GM18519 (cell line): Measurements from ENCODE around the gene NEDD4.
"Not testable (repeated sequence)": the region's sequence is repeated elsewhere in the genome, so short reads cannot be mapped to it uniquely, and the experiment has no call there.

Source experiments
- ATAC-seq: cut with Tn5 transposase; IDR thresholded peaks from one replicate; pipeline ENCODE4 v1.9.1; 2021; ENCODE audit warnings: mild to moderate bottlenecking, moderate library complexity; ENCODE audit not compliant: unreplicated experiment, low FRiP score

Gene NEDD4

DNA sequence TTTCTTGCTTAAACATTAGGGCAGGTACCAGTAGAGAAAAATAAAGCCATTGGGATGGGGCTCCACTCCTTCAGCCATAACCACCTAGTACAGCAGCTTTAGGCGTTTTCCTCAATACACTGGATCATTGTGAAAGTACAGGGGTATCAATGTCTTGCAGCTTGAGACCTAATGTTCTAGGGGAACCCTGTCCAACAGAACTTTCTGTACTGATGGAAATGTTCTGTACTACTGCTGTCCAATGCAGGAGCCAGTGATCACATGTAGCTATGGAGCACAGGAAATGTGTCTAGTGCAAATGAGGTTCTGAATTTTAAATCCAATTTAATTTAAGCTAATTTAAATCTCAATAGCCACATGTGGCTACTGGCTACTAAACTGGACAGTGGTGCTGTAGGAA lies 93.9 kb downstream of the NEDD4 start:
- no peak for ATAC-seq

GRCh38 chr15:55897560-55898336 lies 95.7 kb downstream of the NEDD4 start:
- ATAC-seq = no peak

DNA sequence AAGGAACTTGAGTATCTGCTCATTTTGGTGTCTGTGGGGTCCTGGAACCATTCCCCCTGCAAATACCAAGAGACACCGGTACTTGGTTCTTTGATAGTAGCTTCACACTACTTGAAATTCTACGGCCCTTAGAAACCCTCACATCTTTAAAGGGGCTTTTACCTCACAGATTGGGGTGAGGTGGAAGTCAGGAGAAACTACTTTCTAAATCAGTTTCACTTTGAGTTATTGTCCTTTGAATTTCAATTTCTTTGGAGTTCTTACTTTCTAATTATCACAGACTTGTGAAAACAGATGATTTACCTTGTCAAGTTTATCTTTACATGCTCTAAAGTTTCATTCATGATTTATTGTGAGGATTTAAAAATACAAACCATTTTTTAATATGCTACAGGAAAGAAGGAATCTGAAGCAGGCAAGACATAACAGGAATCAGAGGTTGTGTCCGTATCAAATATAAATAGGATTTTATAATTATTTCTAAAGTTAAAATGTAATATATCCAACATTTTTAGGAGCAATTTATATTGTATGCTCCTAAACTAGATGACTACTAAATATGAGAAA lies 98.9 kb downstream of the NEDD4 start:
- ATAC-seq = no peak

DNA sequence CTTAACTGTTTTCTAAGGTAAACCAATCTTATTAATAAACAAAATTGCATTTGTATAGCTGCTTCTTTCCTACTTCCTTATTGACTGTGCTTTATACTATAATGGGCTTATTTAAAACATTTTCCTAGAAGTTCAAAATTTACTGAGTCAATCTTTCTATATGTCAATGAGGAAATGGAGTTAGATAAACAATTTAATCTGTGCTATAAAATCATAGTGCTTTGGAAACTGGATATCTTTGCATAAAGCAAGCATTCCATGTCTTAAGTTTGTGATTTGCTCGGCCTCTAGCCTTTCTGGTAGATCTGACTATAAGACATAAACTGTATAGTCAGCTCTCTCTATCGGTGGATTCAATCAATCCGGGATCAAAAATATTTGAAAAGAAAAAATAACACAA lies 99.6 kb downstream of the NEDD4 start:
- ATAC-seq = no peak

DNA sequence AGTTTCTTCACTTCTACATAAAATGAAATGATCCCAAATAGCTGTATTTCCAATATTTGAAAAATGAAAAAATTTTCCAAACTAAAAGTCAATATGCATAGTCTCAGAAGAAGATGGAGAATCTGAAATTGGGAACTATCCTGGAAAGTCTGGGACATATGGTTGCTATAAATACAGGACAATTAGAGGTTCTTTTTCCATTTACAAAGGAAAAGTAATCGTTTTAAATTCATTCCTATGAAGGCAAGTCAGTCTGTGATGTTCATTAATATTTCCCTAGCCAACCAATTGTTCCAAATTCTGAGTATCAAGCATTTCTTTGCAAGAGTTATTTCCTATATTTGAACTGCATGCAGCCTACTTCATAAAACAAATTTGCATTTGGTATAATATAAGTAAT lies 102.2 kb downstream of the NEDD4 start:
- no peak for ATAC-seq

DNA sequence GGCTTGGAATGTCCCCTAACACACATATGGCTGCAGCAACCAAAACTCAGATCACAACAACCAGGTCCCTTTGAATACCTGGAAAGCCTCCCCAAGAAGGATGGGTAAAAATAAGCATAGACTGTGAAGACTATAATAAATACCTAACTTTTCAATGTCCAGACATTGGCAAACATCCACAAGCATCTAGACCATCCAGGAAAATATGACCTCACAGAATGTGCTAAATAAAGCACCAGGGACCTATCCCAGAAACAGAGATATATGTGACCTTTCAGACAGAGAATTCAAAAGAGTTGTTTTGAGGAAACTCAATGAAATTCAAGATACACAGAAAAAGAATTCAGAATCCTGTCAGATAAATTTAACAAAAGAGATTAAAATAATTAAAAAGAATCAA lies 109.2 kb downstream of the NEDD4 start:
- ATAC-seq = no peak

GRCh38 chr15:55879181-55879580 lies 114.2 kb downstream of the NEDD4 start:
- no peak for ATAC-seq

DNA sequence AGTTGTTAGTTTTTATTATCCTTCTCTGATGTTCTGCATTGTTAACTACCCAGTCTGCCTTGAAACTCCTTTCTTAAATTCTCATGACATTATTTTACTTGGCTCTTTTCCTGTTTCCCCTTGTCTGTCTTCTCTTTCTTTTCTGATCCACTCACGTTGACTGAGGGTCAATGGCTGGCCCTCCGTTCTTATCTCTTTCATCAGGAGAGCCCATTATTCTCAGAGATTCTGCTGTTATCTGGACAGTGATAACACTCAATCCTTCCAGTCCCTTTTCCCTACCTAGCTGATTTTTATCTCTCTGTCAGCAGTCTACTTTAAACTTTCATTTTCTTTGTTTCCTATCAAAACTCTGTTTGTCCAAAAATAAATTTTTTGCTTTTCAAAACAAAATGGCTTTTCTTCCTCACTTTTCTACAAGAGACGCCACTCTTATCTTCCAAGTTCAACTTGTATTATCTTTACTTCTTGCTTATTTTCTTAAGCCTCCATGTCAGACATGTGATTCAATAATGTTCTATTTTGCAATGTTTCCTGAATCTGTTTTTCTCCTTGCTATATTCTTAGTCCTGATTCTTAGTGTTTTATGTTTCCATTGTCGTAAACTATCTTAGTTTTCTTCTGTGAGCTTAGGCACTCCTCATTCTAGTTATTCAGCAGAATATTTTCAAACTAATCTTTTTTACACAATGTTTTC lies 120.2 kb downstream of the NEDD4 start:
- no peak for ATAC-seq

GRCh38 chr15:55872471-55872870 lies 120.9 kb downstream of the NEDD4 start:
- no peak for ATAC-seq

DNA sequence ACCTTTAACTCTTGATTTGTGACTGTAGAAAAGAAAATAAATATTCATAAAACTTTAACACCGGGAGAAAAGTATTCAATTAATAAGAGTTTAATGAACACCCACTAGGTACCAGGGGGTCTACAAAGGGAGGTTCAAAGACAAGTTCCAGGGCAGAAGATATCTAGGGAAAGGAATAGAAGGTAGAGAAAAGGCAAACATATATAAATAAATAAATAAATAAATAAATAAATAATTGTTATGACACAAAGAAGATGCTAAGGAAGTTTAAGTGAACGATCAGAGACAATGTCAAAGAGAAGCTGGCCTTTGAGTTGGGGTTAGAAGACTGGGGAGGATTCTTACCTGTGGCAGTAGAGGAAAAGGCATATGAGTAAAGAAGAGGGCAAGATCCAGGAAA lies 123.8 kb downstream of the NEDD4 start:
- no peak for ATAC-seq

DNA sequence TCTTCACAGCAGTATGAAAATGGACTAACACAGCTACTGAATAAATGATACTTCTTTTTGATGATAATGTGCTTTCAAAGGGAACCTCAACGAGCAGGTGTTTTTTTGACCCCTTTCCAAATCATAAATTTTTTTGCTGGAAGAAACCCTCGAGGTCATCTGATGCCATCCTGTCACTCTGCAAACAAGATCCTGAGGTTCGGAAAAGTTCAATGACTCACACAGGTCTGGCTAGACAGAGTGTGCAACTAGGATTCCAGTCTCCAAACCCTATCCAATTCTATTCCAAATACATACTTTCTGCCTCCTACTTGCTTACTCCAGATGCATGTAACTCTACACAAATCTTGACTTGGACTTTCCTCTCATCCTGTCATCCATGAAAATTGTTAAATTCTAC lies 124.7 kb downstream of the NEDD4 start:
- no peak for ATAC-seq

DNA sequence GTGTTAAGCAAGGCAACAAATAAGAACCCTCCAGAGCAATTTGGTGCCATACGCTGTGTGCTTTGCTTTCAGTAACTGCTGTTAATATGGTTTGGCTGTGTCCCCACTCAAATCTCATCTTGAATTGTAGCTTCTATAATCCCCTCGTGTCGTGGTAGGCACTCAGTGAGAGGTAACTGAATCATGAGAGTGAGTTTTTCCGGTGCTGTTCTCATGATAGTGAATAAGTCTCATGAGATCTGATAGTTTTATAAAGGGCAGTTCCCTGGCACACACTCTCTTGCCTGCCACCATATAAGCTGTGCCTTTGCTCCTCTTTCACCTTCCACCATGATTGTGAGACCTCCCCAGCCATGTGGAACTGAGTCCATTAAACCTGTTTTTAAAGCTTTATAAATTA lies 125.1 kb downstream of the NEDD4 start:
- not testable (repeated sequence) for ATAC-seq

GRCh38 chr15:55863911-55864310 lies 129.5 kb downstream of the NEDD4 start:
- ATAC-seq = no peak

GRCh38 chr15:55861115-55861514 lies 132.3 kb downstream of the NEDD4 start:
- no peak for ATAC-seq

DNA sequence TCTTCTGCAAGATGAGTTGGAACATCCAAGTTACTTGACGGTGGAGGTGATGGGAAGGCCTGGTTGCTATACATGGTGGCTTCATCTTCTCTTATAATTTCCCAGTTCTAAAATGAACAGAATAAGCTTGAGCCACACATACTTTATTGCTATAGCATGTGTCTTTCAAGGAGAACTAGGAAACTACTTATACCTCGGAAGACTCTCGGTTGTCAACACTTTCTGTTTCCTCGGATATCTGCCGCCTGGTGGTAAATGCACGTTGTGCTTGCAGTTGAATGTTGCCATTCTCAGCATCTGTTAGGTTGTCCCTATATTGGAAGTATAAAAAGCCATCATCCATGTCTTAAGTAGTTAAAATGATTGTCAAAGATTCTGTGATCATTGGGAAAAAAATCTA lies 132.9 kb downstream of the NEDD4 start:
- no peak for ATAC-seq

- ATAC-seq = no peak
These were observed 133.7 kb downstream of the NEDD4 start for GRCh38 chr15:55859681-55860080.

- ATAC-seq = no peak
These were observed 134.8 kb downstream of the NEDD4 start for GRCh38 chr15:55858661-55859060.

GRCh38 chr15:55856506-55857164 lies 136.8 kb downstream of the NEDD4 start:
- no peak for ATAC-seq

- ATAC-seq = no peak
These were observed 140.3 kb downstream of the NEDD4 start for GRCh38 chr15:55853134-55853533.

DNA sequence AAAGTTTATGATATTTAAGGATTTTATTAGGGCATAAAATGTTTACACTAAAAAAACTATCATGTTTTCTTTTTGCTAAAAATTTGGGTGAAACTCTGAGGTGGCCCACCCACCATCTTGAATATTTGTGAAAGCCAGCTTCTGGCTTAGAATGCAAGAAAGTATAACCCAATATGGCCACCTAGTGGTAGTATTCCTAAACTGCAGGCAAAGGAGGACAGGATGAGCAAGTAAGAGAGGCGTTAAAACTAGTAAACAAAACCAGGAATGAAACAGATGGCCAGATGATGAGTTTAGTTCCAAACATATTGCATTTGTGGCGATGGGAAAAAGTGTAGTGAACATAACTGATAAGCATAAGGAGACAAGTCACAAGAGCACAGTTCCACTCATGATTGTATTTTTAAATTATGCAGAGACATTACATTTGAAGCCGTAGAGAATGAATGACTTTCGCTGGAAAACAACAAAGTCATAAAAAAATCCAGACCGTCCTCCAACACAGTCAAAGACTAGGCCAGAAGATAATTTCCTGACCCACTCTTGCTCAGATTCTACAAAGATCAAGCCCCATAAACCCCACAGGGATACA lies 147.2 kb downstream of the NEDD4 start:
- ATAC-seq = peak; percentile 80

DNA sequence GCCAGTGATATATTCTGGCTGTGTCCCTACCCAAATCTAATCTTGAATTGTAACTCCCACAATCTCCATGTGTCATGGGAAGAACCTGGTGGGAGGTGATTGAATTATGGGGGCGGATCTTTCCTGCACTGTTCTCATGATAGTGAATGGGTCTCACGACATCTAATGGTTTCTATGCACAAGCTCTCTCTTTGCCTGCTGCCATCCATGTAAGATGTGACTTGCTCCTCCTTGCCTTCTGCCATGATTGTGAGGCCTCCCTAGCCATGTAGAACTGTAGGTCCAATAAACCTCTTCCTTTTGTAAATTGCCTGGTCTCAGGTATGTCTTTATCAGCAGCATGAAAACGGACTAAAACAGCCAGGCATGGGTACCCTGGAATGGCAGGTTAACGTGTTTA lies 150.5 kb downstream of the NEDD4 start:
- not testable (repeated sequence) for ATAC-seq
